Loucy (cell line): ENCODE measurements around the gene CLDN14.

Experiments used
- H2AFZ ChIP-seq: fragments of 200-600 bp; sonication (generic); 2 replicates; pipeline ENCODE4 v1.6.0; 2016; ENCODE audit warnings: antibody characterized with exemption, mild to moderate bottlenecking, low read length, moderate library complexity
- H3F3A ChIP-seq: fragments of 200-600 bp; 2 replicates; pipeline ENCODE4 v1.6.0; 2016; ENCODE audit warnings: antibody characterized with exemption, low read depth, mild to moderate bottlenecking
- H3K27me3 ChIP-seq: fragments of 200-600 bp; sonication (generic); 2 replicates; pipeline ENCODE4 v1.6.1; 2014; ENCODE audit warnings: low read length, mild to moderate bottlenecking; ENCODE audit not compliant: insufficient read depth, poor library complexity, severe bottlenecking
- H3K36me3 ChIP-seq: fragments of 200-600 bp; sonication (generic); 2 replicates; pipeline ENCODE4 v1.6.1; 2016; ENCODE audit warnings: low read length; ENCODE audit not compliant: insufficient read depth
- H3K4me1 ChIP-seq: fragments of 200-600 bp; sonication (generic); 2 replicates; pipeline ENCODE4 v1.5.1; 2014; ENCODE audit warnings: low read length, mild to moderate bottlenecking; ENCODE audit not compliant: insufficient read depth, poor library complexity, severe bottlenecking
- H3K4me2 ChIP-seq: fragments of 200-600 bp; sonication (generic); 2 replicates; pipeline ENCODE4 v1.6.0; 2014; ENCODE audit warnings: antibody characterized with exemption, low read length, low read depth, mild to moderate bottlenecking; ENCODE audit not compliant: poor library complexity, severe bottlenecking
- H3K4me3 ChIP-seq: fragments of 200-600 bp; sonication (generic); 2 replicates; pipeline ENCODE4 v1.5.1; 2014; ENCODE audit warnings: low read length, mild to moderate bottlenecking, mixed read lengths; ENCODE audit not compliant: poor library complexity, severe bottlenecking
- H3K79me2 ChIP-seq: fragments of 200-600 bp; sonication (generic); 2 replicates; pipeline ENCODE4 v1.6.1; 2014; ENCODE audit warnings: low read length; ENCODE audit not compliant: insufficient read depth
- H3K9ac ChIP-seq: fragments of 200-600 bp; sonication (generic); 2 replicates; pipeline ENCODE4 v1.6.0; 2014; ENCODE audit warnings: mild to moderate bottlenecking, low read depth, low read length, moderate library complexity; ENCODE audit not compliant: poor library complexity, severe bottlenecking
- H3K9me2 ChIP-seq: fragments of 200-600 bp; sonication (generic); replicated peaks from 2 replicates; pipeline ENCODE4 v1.6.1; 2016; ENCODE audit warnings: low read depth, low read length, mixed read lengths
- H3K9me3 ChIP-seq: fragments of 200-600 bp; sonication (generic); 2 replicates; pipeline ENCODE4 v1.6.1; 2014; ENCODE audit warnings: mild to moderate bottlenecking, antibody characterized with exemption, low read length, low read depth; ENCODE audit not compliant: insufficient read depth
- H4K20me1 ChIP-seq: fragments of 200-600 bp; sonication (generic); 2 replicates; pipeline ENCODE4 v1.6.0; 2014; ENCODE audit warnings: antibody characterized with exemption, low read length, mild to moderate bottlenecking; ENCODE audit not compliant: insufficient read depth, poor library complexity, severe bottlenecking
- EZH2phosphoT487 ChIP-seq: fragments of 200-600 bp; IDR thresholded peaks from 2 replicates; pipeline ENCODE4 v1.6.1; 2018; ENCODE audit warnings: antibody characterized with exemption, mild to moderate bottlenecking, moderate library complexity, borderline replicate concordance
- TF ChIP-seq, protein P1 (sequence below): fragments of 200-600 bp; sonication (generic); conservative IDR thresholded peaks from 2 replicates; pipeline ENCODE4 v1.5.1; 2014; ENCODE audit warnings: mild to moderate bottlenecking, antibody characterized with exemption, low read length

CLDN14 gene

DNA sequence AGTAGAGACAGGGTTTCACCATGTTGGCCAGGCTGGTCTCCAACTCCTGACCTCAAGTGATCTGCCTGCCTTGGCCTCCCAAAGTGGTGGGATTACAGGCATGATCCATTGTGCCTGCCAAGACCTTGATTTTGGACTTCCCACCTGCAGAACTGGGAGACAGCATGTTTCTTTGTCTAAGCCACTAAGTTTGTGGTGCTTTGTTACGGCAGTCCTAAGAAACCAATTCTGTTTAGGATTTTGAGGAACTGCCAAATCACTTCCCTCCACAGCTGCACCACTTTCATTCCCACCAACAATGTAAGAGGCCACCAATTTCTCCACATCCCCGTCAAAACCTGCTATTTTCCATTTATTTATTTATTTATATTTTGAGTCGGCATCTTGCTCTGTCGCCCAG lies 48.7 kb downstream of the CLDN14 start:
- Histone ChIP-seq H3F3A (no peaks in the 10 kb centered on the region), H2AFZ (no peak overlapping the region), H3K9me2 (no peaks in the 10 kb centered on the region), H3K27me3 (no peaks in the 10 kb centered on the region), H3K79me2 (no peaks in the 10 kb centered on the region; the same call in 1 of the 2 replicates), H3K4me2 (peak overlapping the region; percentile 70), H3K4me1 (peaks cover 28% of the 10 kb centered on the region), H3K4me3 (peak overlapping the region; percentile 73), H3K36me3 (no peaks in the 10 kb centered on the region), H4K20me1 (no peaks in the 10 kb centered on the region), H3K9ac (peak overlapping the region; percentile 68), H3K9me3 (no peaks in the 10 kb centered on the region)
- TF ChIP-seq EZH2phosphoT487, result no peak
- TF ChIP-seq, protein P1, sequence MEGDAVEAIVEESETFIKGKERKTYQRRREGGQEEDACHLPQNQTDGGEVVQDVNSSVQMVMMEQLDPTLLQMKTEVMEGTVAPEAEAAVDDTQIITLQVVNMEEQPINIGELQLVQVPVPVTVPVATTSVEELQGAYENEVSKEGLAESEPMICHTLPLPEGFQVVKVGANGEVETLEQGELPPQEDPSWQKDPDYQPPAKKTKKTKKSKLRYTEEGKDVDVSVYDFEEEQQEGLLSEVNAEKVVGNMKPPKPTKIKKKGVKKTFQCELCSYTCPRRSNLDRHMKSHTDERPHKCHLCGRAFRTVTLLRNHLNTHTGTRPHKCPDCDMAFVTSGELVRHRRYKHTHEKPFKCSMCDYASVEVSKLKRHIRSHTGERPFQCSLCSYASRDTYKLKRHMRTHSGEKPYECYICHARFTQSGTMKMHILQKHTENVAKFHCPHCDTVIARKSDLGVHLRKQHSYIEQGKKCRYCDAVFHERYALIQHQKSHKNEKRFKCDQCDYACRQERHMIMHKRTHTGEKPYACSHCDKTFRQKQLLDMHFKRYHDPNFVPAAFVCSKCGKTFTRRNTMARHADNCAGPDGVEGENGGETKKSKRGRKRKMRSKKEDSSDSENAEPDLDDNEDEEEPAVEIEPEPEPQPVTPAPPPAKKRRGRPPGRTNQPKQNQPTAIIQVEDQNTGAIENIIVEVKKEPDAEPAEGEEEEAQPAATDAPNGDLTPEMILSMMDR, result no peak

DNA sequence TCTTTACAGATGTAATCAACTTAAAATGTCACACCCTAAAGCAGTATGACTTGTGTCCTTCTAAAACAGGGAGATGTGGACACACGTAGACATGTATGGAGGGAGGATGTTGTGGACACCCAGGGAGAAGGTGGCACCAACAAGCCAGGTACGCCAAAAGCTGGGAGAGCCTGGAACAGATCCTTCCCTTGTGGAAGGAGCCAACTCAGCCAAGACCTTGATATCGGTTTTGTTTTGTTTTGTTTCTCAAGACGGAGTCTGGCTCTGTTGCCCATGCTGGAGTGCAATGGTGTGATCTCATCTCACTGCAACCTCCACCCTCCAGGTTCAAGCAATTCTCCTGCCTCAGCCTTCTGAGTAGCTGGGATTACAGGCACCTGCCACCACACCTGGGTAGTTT lies 49.1 kb downstream of the CLDN14 start:
- no peaks in the 10 kb centered on the region for H3K27me3 ChIP-seq
- H3K4me3 ChIP-seq, result peak overlapping the region; percentile 73
- H3K9me2 ChIP-seq, result no peaks in the 10 kb centered on the region
- H3K9me3 ChIP-seq, result no peaks in the 10 kb centered on the region
- TF ChIP-seq, protein P1, result no peak
- TF ChIP-seq EZH2phosphoT487, result no peak
- peak overlapping the region; percentile 70 for H3K4me2 ChIP-seq
- H3K4me1 ChIP-seq, result peaks cover 28% of the 10 kb centered on the region
- H3F3A ChIP-seq, result no peaks in the 10 kb centered on the region
- H3K79me2 ChIP-seq, result no peaks in the 10 kb centered on the region; the same call in 1 of the 2 replicates
- no peak overlapping the region for H2AFZ ChIP-seq
- no peaks in the 10 kb centered on the region for H4K20me1 ChIP-seq
- no peaks in the 10 kb centered on the region for H3K36me3 ChIP-seq
- H3K9ac ChIP-seq, result peak overlapping the region; percentile 68

DNA sequence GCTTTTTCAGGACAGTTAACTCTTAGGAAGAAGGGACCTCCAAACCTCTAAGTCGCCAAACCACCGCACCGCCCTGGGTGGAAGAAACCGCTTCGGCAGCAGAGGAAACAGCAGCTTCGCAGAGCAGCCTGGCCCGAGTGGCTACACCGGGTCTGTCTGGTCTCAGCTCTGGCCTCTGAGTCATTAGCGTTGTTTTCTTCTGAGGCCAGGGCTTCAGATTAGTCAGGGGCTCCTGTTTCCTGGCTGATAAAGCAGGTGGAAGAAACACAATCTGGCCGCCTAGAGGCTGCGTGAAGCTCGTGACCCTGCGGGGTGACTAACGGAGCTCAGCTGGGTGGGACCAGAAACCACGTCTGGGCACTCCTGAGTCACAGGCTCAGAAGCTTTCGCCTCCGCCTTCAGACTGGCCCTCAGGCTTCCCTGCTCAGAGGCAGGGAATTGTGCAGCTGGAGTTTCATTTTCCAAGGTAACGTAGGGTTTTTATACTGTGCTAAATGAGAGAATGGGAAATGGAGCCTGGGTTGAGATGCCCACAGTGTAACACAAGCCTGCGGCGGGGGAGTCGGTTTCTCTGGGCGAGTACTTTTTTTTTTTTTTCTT lies 49.9 kb downstream of the CLDN14 start:
- H3K9me3 ChIP-seq, result no peaks in the 10 kb centered on the region
- no peaks in the 10 kb centered on the region for H3F3A ChIP-seq
- H4K20me1 ChIP-seq, result no peaks in the 10 kb centered on the region
- no peaks in the 10 kb centered on the region; the same call in 1 of the 2 replicates for H3K79me2 ChIP-seq
- no peaks in the 10 kb centered on the region for H3K27me3 ChIP-seq
- H3K4me1 ChIP-seq, result peaks cover 28% of the 10 kb centered on the region
- H3K4me2 ChIP-seq, result peak overlapping the region; percentile 70
- H3K9me2 ChIP-seq, result no peaks in the 10 kb centered on the region
- H2AFZ ChIP-seq, result peak overlapping the region; percentile 60
- peak overlapping the region; percentile 73 for H3K4me3 ChIP-seq
- H3K9ac ChIP-seq, result peak overlapping the region; percentile 72
- H3K36me3 ChIP-seq, result no peaks in the 10 kb centered on the region
- TF ChIP-seq, protein P1, result peak; percentile 23
- TF ChIP-seq EZH2phosphoT487, result no peak
